ENCODE measurements around the gene SLC6A3. TPM values are rescaled to one million over a fixed set of nuclear protein-coding genes. Genes with fewer than 3 reads are reported as not detected.

Gene SLC6A3
- total and polyA plus RNA-seq, 2 donors (not counting 1 experiment from before 2014, with no cell fraction given) = 0.01 to 0.15 TPM

- Mint-ChIP-seq H3K27me3 (no peaks in the 10 kb centered on the region), H3K4me1 (peaks cover 29% of the 10 kb centered on the region), H3K27ac (peak overlapping the region; percentile 81), H3K4me3 (peak overlapping the region; percentile 76), H3K9me3 (ENCODE audit: insufficient read depth) (no peaks in the 10 kb centered on the region)
- H3K4me2 ChIP-seq (replicated peaks; ENCODE audit: low read depth, low read length, poor library complexity, severe bottlenecking) = peak overlapping the region; percentile 89
- WGBS (ENCODE audit: insufficient coverage) = 81% methylated on average over 6 of the region's 9 CpGs
- ATAC-seq (ENCODE audit: low read depth) (no peak), DNase-seq (no peak)
- no peaks in the 10 kb centered on the region for H3K27me3 ChIP-seq (replicated peaks in 1 of 4; ENCODE audit: control extremely low read depth in 1 of 4, control insufficient read depth in 3 of 4, insufficient read depth in 4 of 4, low read length in 3 of 4)
- H3K4me3 ChIP-seq (ENCODE audit: control extremely low read depth in 1 of 5, extremely low read depth in 1 of 5, insufficient read depth in 1 of 5, low read depth in 2 of 5, low read length in 4 of 5) = peak overlapping the region in 1 of 5 experiments; percentile 81
- peaks cover 19 to 36% of the 10 kb centered on the region in 2 donors for H3K4me1 ChIP-seq (ENCODE audit: control insufficient read depth in 2 of 2, insufficient read depth in 2 of 2, low read length in 2 of 2)
- H3K9me3 ChIP-seq (ENCODE audit: control extremely low read depth in 1 of 3, control insufficient read depth in 2 of 3, insufficient read depth in 1 of 3, low read length in 2 of 3) = no peaks in the 10 kb centered on the region
- H2AFZ ChIP-seq (ENCODE audit: insufficient read depth, low read depth, low read length, poor library complexity, severe bottlenecking) = no peak overlapping the region
- H3K27ac ChIP-seq (ENCODE audit: low read length in 2 of 2) = no peak overlapping the region
- peaks cover 21% of the 10 kb centered on the region for H4K20me1 ChIP-seq (ENCODE audit: control insufficient read depth, insufficient read depth, low read length, poor library complexity, severe bottlenecking)
- peaks cover 0 to 37% of the 10 kb centered on the region in 2 experiments for H3K36me3 ChIP-seq (replicated peaks in 1 of 2; ENCODE audit: control extremely low read depth in 1 of 2, control insufficient read depth in 1 of 2, extremely low read depth in 1 of 2, insufficient read depth in 2 of 2, low read length in 1 of 2)
- intact Hi-C loops (cut with micrococcal nuclease) = loop anchor here (10.0 kb wide), 1 partner anchor 141 kb away; no protein-coding TSS in a partner anchor
- ChIA-PET CTCF (interaction anchor here (0.7 to 5.6 kb wide), 3 partner anchors 37 to 420 kb away, joined by 3 to 26 read pairs (median 3); no protein-coding TSS in a partner anchor), POLR2A (interaction anchor here (0.5 to 1.6 kb wide), 2 partner anchors 15 to 43 kb away, joined by 3 to 4 read pairs; no protein-coding TSS in a partner anchor)
- no peak overlapping the region for H3K9ac ChIP-seq (ENCODE audit: low read length)
- no peak for TF ChIP-seq CTCF (IDR thresholded peaks at IDR 0.05)
- no peak for TF ChIP-seq EZH2 (IDR thresholded peaks at IDR 0.05; ENCODE audit: borderline replicate concordance, insufficient read depth, low read depth, low read length, poor library complexity, severe bottlenecking)
- H3K79me2 ChIP-seq (ENCODE audit: control insufficient read depth, insufficient read depth, low read length) = peaks cover 58% of the 10 kb centered on the region
Measured at GRCh38 chr5:1343315-1343751, 101.9 kb downstream of the SLC6A3 start.

Other genes with a start within 250 kb of the SLC6A3 start
- not detected in 2 replicates for gene SLC6A19, start 243.8 kb downstream of the SLC6A3 start, total RNA-seq
- gene SLC6A19, start 243.8 kb downstream of the SLC6A3 start, polyA plus RNA-seq = not detected in 2 replicates
- gene SLC6A18, start 220.1 kb downstream of the SLC6A3 start, total RNA-seq = not detected in 2 replicates
- gene SLC6A18, start 220.1 kb downstream of the SLC6A3 start, polyA plus RNA-seq = not detected in 2 replicates
- gene TERT, start 150.4 kb downstream of the SLC6A3 start, total RNA-seq = 0.10 and 0.39 TPM in 2 replicates
- 0.24 and 0.43 TPM in 2 replicates for gene TERT, start 150.4 kb downstream of the SLC6A3 start, polyA plus RNA-seq
- 99.9 and 104 TPM in 2 replicates for gene CLPTM1L, start 100.3 kb downstream of the SLC6A3 start, total RNA-seq
- gene CLPTM1L, start 100.3 kb downstream of the SLC6A3 start, polyA plus RNA-seq = 75.3 and 78.4 TPM in 2 replicates
- gene LPCAT1, start 78.5 kb upstream of the SLC6A3 start, total RNA-seq = 152 and 159 TPM in 2 replicates
- gene LPCAT1, start 78.5 kb upstream of the SLC6A3 start, polyA plus RNA-seq = 94.8 and 144 TPM in 2 replicates

Measured in B cell (primary cell).